ENCODE data around the gene CBY1. TPM values are rescaled to one million over a fixed set of nuclear protein-coding genes. Genes with fewer than 3 reads are reported as not detected.

Gene CBY1
- total and polyA plus RNA-seq, 10 of the 15 experiments (the other 5 are each of a cell fraction or from before 2014, with no cell fraction given), result 7.3 to 18.6 (median 11.9) TPM

DNA sequence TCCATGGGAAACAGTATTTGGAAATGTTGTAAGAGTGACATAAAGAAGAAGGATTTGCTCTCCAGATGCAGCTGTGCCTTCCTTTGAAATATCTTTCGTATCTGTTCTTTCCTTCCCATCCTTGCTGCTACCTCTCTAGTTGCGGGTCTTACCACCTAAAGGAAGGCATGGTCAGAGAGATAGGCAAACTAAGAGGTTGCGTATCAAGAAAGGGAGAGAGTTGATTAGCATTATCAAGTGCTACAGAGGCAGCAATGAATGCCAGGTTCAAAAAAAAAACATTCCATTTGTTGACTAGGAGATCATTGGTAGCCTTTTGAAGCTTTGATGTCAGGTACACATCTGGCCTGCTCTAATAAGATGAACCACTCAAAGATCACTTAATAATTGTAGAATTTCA is 53.9 kb downstream of the CBY1 start:
- WGBS (ENCODE audit: insufficient coverage, insufficient replicate concordance, low lambda C conversion rate, missing lambda C conversion rate), result 98% methylated on average over 3 of the region's 3 CpGs
- H3K4me1 ChIP-seq (ENCODE audit: control insufficient read depth, insufficient read depth, low read length), result peaks cover 17% of the 10 kb centered on the region

More for the DNA sequence above, 53.9 kb downstream of the CBY1 start:
- Histone ChIP-seq H3K4me2 (ENCODE audit: control insufficient read depth, insufficient read depth) (no peak overlapping the region), H3K36me3 (ENCODE audit: control insufficient read depth in 2 of 2, insufficient read depth in 2 of 2, low read length in 1 of 2) (peaks cover 2 to 12% of the 10 kb centered on the region in 2 experiments), H2AFZ (ENCODE audit: control insufficient read depth, low read depth, low read length) (no peak overlapping the region), H3K9me3 (replicated peaks; ENCODE audit: control insufficient read depth, insufficient read depth, low read length) (no peaks in the 10 kb centered on the region), H4K20me1 (ENCODE audit: control insufficient read depth, insufficient read depth) (peaks cover 22% of the 10 kb centered on the region), H3K79me2 (ENCODE audit: control insufficient read depth, insufficient read depth, low read length) (peaks cover 90% of the 10 kb centered on the region), H3K27ac (ENCODE audit: control insufficient read depth, insufficient read depth) (no peak overlapping the region), H3K9ac (ENCODE audit: control insufficient read depth, insufficient read depth, low read length) (no peak overlapping the region), H3K4me3 (0 out of 2 replicates have a peak overlapping the region, but pooled peaks have one; percentile 27), H3K27me3 (replicated peaks in 1 of 2; ENCODE audit: control insufficient read depth in 2 of 2, insufficient read depth in 2 of 2, low read length in 1 of 2) (no peaks in the 10 kb centered on the region)
- no TSS peak for BruUV-seq (replicated peaks)
- ChIA-PET POLR2A (interaction anchor here (0.8 kb wide), 1 partner anchor 47 kb away, joined by 5 read pairs; no protein-coding TSS in a partner anchor), CTCF (interaction anchor here (1.3 to 1.4 kb wide), 3 partner anchors 15 to 56 kb away, joined by 3 to 7 read pairs (median 4); no protein-coding TSS in a partner anchor), RAD21 (ENCODE audit: unreplicated experiment) (interaction anchor here (4.1 kb wide), 1 partner anchor 13 kb away, joined by 30 read pairs; no protein-coding TSS in a partner anchor), SMC1A (ENCODE audit: uncharacterized antibody, unreplicated experiment) (interaction anchor here (1.0 to 5.5 kb wide), 3 partner anchors 12 to 29 kb away, joined by 3 to 54 read pairs (median 4); partner anchors contain the start of gene TOMM22)
- TF ChIP-seq HDGF (IDR thresholded peaks at IDR 0.05) (no peak), TBL1XR1 (IDR thresholded peaks at IDR 0.05; ENCODE audit: low read depth, low read length) (no peak), STAT1 (conservative IDR thresholded peaks at IDR 0.05) (no peak), TAF1 (IDR thresholded peaks at IDR 0.05; ENCODE audit: borderline replicate concordance, low read depth, low read length) (no peak), EGR1 (IDR thresholded peaks at IDR 0.05; ENCODE audit: borderline replicate concordance in 1 of 2, low read depth in 2 of 2, low read length in 2 of 2) (no peak), RELA (IDR thresholded peaks at IDR 0.05; ENCODE audit: borderline replicate concordance, partially characterized antibody) (no peak), ZZZ3 (IDR thresholded peaks at IDR 0.05; ENCODE audit: control insufficient read depth, insufficient read length, low read depth) (no peak), CREB1 (IDR thresholded peaks at IDR 0.05; ENCODE audit: low read depth) (no peak), SMAD1 (IDR thresholded peaks at IDR 0.05; ENCODE audit: low read depth, partially characterized antibody) (no peak), EED (IDR thresholded peaks at IDR 0.05; ENCODE audit: low read depth) (no peak), MEF2A (IDR thresholded peaks at IDR 0.05; ENCODE audit: insufficient read depth, low read depth, low read length) (no peak), ATF7 (IDR thresholded peaks at IDR 0.05; ENCODE audit: low read depth) (no peak)
- TF ChIP-seq, protein P1, sequence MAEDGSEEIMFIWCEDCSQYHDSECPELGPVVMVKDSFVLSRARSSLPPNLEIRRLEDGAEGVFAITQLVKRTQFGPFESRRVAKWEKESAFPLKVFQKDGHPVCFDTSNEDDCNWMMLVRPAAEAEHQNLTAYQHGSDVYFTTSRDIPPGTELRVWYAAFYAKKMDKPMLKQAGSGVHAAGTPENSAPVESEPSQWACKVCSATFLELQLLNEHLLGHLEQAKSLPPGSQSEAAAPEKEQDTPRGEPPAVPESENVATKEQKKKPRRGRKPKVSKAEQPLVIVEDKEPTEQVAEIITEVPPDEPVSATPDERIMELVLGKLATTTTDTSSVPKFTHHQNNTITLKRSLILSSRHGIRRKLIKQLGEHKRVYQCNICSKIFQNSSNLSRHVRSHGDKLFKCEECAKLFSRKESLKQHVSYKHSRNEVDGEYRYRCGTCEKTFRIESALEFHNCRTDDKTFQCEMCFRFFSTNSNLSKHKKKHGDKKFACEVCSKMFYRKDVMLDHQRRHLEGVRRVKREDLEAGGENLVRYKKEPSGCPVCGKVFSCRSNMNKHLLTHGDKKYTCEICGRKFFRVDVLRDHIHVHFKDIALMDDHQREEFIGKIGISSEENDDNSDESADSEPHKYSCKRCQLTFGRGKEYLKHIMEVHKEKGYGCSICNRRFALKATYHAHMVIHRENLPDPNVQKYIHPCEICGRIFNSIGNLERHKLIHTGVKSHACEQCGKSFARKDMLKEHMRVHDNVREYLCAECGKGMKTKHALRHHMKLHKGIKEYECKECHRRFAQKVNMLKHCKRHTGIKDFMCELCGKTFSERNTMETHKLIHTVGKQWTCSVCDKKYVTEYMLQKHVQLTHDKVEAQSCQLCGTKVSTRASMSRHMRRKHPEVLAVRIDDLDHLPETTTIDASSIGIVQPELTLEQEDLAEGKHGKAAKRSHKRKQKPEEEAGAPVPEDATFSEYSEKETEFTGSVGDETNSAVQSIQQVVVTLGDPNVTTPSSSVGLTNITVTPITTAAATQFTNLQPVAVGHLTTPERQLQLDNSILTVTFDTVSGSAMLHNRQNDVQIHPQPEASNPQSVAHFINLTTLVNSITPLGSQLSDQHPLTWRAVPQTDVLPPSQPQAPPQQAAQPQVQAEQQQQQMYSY (CRISPR knock-in tag; IDR thresholded peaks at IDR 0.05), result no peak
- TF ChIP-seq, protein P2, sequence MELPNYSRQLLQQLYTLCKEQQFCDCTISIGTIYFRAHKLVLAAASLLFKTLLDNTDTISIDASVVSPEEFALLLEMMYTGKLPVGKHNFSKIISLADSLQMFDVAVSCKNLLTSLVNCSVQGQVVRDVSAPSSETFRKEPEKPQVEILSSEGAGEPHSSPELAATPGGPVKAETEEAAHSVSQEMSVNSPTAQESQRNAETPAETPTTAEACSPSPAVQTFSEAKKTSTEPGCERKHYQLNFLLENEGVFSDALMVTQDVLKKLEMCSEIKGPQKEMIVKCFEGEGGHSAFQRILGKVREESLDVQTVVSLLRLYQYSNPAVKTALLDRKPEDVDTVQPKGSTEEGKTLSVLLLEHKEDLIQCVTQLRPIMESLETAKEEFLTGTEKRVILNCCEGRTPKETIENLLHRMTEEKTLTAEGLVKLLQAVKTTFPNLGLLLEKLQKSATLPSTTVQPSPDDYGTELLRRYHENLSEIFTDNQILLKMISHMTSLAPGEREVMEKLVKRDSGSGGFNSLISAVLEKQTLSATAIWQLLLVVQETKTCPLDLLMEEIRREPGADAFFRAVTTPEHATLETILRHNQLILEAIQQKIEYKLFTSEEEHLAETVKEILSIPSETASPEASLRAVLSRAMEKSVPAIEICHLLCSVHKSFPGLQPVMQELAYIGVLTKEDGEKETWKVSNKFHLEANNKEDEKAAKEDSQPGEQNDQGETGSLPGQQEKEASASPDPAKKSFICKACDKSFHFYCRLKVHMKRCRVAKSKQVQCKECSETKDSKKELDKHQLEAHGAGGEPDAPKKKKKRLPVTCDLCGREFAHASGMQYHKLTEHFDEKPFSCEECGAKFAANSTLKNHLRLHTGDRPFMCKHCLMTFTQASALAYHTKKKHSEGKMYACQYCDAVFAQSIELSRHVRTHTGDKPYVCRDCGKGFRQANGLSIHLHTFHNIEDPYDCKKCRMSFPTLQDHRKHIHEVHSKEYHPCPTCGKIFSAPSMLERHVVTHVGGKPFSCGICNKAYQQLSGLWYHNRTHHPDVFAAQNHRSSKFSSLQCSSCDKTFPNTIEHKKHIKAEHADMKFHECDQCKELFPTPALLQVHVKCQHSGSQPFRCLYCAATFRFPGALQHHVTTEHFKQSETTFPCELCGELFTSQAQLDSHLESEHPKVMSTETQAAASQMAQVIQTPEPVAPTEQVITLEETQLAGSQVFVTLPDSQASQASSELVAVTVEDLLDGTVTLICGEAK (IDR thresholded peaks at IDR 0.05; ENCODE audit: borderline replicate concordance), result no peak
- intact Hi-C loops (cut with micrococcal nuclease; ENCODE audit: unreplicated experiment) (no loop called here), in situ Hi-C loops (cut with MboI) (no loop called here)
- no peak for DNase-seq (ENCODE audit: low read depth, low spot score)
- ATAC-seq, result no peak
- FAIRE-seq, result no peak
